Kidney glomerular epithelial cell (primary cell): ENCODE results near the gene CRCP.
"Not testable (repeated sequence)": the region's sequence is repeated elsewhere in the genome, so short reads cannot be mapped to it uniquely, and the experiment has no call there.

Experiments
- DNase-seq: peaks from one replicate; lab custom pipeline; 2025; lab: John Stamatoyannopoulos, UW

Gene CRCP

DNA sequence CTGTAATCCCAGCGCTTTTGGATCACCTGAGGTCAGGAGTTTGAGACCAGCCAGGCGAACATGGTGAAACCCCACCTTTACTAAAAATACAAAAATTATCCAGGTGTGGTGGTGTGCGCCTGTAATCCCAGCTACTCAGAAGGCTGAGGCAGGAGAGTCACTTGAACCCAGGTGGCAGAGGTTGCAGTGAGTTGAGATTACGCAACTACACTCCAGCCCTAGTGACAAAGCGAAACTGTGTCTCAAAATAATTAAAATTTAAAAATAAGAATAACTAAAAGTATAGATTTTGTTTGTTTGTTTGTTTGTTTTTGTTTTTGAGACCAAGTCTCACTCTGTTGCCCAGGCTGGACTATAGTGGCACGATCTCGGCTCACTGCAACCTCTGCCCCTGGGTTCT, 41.4 kb downstream of the CRCP start:
- not testable (repeated sequence) for DNase-seq

DNA sequence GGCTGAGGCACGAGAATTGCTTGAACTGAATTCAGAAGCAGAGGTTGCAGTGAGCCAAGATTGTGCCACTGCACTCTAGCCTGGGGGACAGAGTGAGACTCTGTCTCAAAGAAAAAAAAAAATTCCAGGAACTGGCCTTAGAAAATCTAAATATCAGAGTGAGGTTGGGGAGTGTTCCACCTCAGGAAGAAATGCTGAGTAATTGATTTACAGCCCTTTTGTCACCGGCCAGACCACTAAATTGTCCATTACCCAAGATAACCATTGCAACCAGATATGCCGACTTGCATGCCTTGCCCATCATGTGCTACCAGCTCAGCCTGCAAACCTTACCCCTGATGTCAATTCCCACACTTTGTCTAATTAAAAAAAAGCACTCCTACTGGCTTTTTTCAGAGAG, 42.4 kb downstream of the CRCP start:
- DNase-seq, result no peak

DNA sequence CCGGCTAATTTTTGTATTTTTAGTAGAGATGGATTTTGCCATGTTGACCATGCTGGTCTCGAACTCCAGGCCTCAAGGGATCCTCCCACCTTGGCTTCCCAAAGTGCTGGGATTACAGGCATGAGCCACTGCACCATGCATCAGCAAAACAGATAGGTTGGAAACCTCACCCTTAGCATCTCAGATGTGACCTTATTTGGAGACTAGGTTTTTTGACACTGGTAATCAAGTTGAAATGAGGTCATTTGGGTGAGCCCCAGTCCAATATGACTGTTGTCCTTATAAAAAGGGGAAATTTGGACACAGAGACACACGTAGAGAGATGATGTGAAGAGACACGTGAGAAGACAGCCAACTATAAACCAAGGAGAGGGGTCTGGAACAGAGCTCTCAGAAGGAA, 48.0 kb downstream of the CRCP start:
- no peak for DNase-seq

DNA sequence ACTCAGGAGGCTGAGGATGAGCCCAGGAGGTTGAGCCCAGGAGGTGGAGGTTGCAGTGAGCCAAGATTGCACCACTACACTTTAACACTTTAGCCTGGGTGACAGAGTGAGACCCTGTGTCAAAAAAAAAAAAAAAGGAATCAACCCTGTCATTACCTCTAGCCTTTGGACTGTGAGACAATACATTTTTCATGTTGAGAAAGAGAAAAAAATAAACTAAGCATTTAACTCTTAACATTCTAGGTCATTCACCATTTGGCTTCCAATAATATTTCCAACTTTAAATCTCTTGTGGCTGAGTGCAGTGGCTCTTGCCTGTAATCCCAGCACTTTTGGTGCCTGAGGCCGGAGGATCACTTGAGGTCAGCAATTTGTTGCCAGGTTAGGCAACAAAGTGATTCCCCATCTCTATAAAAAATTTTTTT, 48.6 kb downstream of the CRCP start:
- DNase-seq, result no peak

DNA sequence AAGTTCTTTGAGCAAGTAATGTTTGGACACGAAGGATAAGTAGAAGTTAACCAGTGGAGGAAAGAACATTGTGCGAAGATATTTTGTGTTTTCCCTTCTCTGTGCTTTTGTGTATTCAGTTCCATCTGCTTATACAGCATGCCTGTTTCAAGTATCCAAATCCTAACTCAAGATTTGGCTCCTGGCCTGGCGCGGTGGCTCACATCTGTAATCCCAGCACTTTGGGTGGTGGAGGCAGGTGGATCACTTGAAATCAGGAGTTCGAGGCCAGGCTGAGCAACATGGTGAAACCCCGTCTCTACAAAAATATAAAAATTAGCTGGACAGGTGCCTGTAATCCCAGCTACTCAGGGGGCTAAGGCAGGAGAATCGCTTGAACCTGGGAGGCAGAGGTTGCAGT, 49.7 kb downstream of the CRCP start:
- no peak for DNase-seq

DNA sequence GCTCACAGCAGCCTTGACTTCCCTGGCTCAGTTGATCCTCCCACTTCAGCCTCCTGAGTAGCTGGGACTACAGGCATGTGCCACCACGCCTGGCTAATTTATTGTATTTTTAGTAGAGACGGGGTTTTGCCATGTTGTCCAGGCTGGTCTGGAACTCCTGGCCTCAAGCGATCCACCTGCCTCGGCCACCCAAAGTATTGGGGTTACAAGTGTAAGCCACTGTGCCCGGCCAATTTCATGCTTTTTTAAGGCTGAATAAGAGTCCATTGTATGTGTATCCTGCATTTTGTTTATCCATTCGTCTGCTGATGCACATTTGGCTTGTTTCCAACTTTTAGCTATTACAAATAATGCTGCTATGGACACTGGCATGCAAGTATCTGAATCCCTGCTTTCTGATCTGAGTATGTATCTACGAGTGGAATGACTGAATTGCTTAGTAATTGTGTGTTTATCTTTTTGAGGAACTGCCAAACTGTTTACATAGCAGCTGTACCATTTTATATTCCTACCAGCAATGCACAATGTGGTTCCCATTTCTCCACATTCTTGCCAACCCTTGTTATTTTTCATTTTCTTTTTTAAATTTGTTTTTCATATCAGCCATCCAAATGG, 53.2 kb downstream of the CRCP start:
- DNase-seq, result no peak

DNA sequence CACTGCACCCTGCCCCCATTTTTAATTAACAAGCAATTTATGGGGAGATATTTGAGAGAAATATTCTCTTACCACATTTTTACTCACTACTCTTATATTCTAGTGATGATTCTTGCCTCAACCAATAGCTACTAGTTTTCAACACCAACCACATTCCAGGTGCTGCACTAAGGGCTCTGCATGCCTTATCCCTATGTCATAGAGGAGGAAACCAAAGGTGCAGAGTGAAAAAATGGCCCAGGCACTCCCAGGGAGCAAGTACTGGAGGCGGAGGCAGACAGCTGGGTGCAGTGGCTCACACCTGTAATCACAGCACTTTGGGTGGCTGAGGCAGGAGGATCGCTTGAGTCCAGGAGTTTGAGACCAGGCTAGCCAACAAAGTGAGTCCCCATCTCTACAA, 55.0 kb downstream of the CRCP start:
- no peak for DNase-seq

DNA sequence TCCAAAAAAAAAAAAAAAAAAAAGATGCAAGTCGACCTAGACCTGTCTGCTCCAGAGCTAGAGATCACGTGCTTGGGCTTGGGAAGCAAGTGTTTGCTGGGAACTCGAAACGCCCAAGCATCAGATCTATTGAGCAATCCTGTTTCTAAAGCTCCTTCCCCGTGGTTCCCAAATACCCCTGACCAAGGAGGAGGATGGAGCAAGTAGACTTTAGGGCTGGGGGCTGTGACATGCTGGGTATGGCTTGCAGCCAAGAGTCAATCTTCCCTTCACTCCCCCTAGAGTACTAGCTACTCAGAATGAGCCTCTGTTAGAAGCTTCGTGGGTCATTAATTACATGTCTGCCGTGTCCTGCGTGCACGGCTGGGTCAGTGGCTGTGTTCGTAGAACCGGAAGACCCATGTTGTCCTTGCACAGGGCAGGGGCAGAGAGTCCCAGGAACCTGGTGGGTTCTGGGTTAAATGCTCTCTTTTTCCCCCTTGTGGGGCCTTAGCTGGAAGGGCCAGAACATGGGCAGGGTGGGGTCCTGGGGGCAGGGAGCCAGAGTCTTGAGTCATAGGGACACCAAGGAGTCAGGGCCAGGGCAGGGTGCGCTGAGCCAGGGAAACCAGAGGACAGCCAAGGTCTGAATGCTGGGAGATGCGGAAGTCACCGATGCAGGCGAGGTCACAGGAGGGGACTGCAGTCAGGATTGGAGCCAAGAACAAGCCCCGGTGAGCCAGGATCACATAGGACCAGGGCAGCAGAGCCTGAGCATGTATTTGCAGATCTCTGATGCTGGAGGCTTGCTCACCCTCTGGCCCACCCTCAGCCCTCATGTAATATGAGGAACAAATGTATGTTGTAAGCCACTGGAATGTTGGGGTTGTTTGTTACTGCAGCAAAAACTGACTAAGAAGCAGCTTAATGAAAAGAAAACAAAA, 55.9 kb downstream of the CRCP start:
- DNase-seq, result peak; percentile 43

DNA sequence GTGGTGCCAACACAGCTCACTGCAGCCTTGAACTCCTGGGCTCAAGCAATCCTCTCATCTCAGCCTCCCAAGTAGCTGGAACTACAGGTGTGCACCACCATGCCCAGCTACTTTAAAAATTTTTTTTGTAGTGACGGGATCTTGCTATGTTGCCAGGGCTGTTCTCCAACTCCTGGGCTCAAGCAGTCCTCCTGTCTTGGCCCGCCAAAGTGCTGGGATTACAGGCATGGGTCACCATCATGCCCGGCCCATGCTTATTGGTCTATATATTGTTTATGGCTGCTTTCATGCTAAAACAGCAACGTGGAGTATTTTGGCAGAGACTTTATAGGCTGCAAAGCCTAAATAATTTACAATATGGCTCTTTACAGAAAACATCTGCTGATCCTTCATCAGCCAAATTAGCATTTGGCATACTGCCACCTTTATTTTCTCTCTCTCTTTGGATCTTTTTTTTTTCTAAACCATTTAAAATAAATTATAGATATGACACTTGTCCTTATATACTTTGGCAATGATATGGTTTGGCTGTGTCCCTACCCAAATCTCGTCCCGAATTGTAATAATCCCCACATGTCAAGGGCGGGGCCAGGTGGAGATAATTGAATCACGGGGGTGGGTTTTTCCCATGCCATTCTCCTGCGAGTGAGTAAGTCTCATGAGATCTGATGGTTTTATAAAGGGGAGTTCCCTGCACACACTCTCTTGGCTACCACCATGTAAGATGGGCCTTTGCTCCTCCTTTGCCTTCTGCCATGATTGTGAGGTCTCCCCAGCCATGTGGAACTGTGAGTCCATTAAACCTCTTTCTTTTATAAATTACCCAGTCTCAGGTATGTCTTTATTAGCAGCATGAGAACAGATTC, 58.1 kb downstream of the CRCP start:
- DNase-seq, result not testable (repeated sequence)

DNA sequence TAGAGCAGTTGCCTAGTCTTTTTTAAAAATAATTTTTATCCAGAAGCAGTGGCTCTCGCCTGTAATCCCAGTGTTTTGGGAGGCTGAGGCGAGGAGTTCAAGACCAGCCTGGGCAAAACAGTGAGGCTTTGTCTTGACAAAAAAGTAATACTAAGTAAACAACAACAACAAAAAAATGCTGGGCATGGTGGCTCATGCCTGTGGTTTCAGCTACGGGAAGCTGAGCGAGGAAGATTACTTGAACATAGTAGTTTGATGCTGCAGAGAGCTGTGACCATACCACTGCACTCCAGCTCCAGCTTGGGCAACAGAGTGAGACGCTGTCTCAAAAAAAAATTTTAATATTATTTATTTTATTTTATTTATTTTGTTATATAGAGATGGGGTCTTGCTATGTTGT, 59.2 kb downstream of the CRCP start:
- DNase-seq, result no peak

DNA sequence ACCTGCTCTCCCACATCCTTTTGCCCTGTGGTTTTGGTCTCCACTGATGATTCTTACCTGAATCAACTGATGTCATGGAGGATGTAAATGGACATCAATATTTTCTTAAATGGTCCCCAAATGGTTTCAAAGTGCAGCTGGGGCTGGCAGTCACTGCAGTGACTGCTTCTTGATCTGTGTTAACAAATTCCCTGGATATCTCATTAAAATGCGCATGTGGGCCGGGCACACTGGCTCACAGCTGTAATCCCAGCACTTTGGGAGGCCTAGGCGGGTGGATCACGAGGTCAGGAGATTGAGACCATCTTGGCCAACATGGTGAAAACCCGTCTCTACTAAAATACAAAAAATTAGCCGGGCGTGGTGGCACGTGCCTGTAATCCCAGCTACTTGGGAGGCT, 60.4 kb downstream of the CRCP start:
- DNase-seq, result not testable (repeated sequence)

DNA sequence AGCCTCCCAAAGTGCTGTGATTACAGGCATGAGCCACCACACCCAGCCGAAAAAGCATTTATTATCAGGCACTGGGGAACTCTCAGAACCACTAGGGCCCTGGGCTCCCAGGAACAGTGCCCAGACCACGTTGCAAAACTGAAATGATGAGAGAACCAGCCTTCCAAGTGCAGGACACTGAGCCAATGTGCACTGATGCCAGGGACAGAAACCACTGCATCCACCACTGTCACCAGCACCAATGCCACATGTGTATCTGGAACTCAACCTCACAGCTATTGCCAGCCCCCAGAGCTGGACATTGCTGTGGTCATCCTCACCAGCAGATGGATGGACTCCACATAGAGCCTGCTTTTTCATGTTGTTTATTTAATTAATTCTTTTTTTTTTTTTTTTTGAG, 62.3 kb downstream of the CRCP start:
- DNase-seq, result no peak

DNA sequence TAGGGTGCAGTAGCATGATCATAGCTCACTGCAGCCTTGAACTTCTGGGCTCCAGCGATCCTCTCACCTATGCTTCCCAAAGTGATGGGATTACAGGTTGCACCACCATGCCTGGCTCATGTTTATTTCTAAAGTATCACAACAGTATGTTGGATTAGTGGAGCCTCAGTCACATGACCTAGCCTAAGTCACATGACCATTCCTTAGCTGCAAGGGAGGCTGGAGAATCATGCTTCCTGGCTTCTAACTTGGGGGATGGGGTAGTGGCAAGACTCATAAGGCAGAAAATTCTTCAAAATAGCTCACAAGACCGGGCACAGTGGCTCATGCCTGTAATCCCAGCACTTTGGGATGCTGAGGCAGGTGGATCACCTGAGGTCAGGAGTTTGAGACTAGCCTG, 63.6 kb downstream of the CRCP start:
- DNase-seq, result no peak

DNA sequence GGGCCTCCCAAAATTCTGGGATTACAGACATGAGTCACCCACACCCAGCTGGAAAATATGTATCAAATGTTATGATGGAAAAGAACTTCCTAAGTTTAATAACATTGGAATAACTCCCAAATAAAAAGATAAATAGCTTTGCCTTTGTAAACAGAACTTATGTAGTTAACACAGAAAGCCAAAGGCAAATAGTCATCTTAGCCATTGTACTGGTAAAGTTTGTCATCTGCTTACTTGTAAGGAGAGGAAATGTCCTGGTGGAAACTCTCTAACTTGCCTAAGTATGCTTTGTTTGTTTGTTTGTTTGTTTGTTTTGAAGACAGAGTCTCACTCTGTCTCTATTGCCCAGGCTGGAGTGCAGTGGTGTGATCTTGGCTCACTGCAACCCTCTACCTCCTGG, 66.7 kb downstream of the CRCP start:
- DNase-seq, result no peak

DNA sequence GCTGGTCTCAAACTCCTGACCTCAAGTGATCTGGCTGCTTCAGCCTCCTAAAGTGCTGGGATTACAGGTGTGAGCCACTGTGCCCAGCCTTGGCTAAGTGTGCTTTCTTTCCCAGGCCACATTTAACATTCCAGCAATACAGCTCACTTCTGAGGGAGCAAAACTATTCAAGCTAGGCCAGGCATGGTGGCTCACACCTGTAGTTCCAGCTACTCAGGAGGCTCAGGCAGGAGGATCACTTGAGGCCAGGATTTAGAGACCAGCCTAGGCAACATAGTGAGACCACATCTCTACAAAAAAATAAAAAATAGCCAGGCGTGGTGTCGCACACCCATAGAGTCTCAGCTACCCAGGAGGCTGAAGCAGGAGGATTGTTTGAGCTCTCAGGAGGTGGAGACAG, 67.2 kb downstream of the CRCP start:
- DNase-seq, result no peak

DNA sequence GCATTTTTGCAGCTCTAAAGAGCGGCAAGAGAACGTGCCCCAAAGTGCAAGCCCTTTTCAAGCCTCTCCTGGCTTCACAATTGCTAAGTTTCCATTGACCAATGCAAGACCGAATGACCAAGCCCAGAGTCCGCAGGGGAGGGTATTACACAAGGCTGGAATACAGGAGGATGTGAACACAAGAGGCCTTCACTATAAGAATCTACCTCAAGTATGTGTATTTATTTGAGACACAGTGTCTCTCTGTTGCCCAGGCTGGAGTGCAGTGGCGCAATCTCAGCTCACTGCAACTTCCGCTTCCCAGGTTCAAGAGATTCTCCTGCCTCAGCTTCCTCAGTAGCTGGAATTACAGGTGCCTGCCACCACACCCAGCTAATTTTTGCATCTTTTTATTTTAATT, 68.3 kb downstream of the CRCP start:
- DNase-seq, result no peak

DNA sequence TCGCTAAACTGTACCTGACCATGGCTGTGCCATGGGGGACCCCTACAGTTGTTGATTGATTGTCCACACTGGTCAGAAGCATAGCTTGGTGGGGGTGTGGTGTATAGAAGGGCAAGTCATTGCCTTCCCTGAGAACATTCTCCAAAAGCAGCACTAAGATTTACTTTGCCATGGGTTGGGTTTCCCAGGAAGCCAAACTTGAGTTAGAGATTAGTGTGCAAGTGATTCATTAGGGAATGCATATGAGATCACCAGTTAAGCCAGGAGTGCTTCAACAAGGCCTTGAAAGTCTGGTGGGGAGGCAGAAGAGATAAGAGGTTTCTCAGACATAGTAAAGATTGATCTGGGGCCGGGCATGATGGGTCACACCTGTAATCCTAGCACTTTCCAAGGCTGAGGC, 69.1 kb downstream of the CRCP start:
- DNase-seq, result peak; percentile 62

DNA sequence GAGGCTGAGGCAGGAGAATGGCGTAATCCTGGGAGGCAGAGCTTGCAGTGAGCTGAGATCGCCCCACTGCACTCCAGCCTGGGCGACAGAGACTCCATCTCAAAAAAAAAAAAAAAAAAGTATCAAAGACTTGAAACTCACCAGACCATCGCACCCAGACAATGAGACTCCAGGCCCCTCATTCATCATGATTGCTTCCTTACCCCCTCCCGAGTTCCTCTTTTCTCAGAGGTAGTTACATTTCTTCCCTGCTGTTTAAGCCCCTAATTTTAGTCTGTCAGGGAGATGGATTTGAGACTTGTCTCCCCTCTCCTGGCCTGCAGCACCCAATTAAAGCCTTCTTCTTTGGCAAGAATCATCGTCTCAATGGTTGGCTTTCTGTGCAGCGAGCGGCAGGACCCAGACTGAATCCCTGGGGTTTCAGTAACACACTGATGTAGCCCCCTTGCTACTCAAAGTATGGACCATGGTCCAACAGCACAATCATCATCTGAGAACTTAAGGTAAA, 71.1 kb downstream of the CRCP start:
- DNase-seq, result no peak

DNA sequence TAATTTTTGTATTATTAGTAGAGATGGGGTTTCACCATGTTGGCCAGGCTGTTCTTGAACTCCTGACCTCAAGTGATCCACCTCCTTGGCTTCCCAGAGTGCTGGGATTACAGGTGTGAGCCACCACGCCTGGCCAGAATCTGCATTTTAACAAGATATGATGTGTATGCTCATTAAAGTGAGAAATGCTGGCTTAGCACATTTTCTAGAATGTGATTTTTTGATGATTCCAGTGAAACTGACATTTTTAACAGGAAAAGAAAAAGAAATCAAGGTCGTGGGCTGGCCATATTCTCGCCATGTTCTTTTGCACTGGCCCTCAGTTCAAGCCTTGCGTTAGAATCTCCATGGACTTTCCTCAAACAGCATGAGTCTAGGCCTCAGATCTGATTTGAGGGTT, 72.3 kb downstream of the CRCP start:
- no peak for DNase-seq

DNA sequence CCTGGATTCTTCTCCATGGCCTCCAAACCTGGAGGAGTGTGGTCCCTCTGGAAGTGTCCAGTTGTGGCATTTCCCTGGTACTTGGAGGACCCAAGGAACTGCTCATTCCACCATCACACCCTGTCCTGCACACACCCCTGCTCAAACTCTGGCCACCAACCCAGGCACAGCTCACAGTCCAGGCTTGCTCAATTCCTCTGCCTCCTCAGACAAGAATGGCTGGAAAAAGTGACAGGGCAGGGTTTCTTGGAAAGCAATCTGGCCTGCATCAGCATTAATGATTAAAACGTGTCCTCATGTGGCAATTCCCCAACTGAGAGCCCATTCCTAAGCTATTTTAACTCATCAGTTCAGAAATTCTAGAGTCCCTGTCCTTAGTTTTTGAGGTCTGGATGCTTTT, 73.3 kb downstream of the CRCP start:
- DNase-seq, result no peak

DNA sequence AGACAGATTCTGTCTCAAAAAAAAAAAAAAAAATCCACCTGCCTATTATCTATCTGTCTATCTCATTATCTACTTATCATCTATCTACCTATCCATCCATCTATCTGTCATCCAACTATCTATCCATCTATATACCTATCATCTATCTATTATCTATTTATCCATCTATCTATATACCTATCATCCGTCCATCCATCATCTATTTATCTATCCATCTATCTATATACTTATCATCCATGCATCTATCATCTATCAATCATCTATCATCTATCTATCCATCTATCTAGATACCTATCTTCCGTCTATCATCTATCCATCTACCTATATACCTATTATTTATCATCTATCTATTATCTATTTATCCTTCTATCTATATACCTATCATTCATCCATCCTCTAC, 74.0 kb downstream of the CRCP start:
- DNase-seq, result no peak

DNA sequence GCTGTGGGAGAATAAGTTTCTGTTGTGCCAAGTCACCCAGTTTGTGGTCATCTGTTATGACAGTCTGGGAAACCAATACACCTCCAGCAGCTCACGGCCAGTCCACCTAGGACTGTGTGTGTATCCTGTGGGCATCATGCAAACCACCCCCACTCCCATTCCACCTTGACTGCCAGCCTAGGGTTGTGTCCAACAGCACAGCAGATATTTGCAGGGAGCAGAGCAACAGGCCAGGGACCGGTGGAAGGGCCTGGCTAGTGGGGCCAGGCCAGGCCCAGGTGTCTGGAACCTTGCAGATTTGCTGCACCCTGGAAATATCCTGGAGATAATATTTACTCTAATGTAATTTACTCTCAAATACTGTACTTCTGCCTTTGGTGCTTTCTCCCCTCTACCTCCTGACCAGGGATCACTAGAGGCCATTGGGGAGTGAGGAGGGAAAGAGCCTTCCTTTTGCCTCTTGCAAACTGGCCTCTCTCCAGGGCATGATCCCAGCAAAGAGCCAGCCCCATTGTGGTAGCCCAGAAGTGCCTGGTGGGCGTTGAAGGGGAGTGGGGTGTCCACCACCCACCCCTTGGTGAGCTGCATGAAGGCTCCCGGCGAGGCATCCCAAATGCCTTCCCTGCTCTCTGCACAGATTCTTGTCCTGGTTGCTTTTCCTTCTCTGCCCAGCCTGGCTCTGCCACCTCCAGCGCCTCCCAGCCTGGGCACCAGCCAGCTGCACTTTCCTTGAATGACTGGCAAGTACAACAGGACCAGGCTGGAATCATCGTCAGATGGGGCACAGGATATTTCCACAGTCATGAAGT, 75.3 kb downstream of the CRCP start:
- DNase-seq, result no peak
